ENCODE data around the gene ADAMTS4.

ADAMTS4 gene

GRCh38 chr1:161162806-161163205, 36.0 kb downstream of the ADAMTS4 start:
- peaks cover 0 to 48% (median 15%) of the 10 kb centered on the region in 3 donors for H3K36me3 ChIP-seq
- no peak for TF ChIP-seq CTCF (IDR thresholded peaks at IDR 0.05)
- intact Hi-C loops (cut with DNase I; ENCODE audit: low total_unique reads), result no loop called here
- no peak overlapping the region for H3K4me3 ChIP-seq
- H3K4me1 ChIP-seq, result peaks cover 0 to 51% (median 40%) of the 10 kb centered on the region in 4 donors
- H3K9me3 ChIP-seq, result no peaks in the 10 kb centered on the region
- peak in 1 of 2 donors; percentile 60 for DNase-seq
- no peak overlapping the region for H3K27ac ChIP-seq
- H3K27me3 ChIP-seq, result no peaks in the 10 kb centered on the region

GRCh38 chr1:161162052-161162451, 36.8 kb downstream of the ADAMTS4 start:
- Histone ChIP-seq H3K4me3 (no peak overlapping the region), H3K27me3 (no peaks in the 10 kb centered on the region), H3K36me3 (peaks cover 0 to 56% (median 17%) of the 10 kb centered on the region in 3 donors), H3K4me1 (peaks cover 0 to 47% (median 34%) of the 10 kb centered on the region in 4 donors), H3K27ac (no peak overlapping the region), H3K9me3 (no peaks in the 10 kb centered on the region)
- intact Hi-C loops (cut with DNase I; ENCODE audit: low total_unique reads), result no loop called here
- DNase-seq, result peak in 1 of 2 donors; percentile 45
- no peak for TF ChIP-seq CTCF (IDR thresholded peaks at IDR 0.05)

GRCh38 chr1:161161652-161162051, 37.2 kb downstream of the ADAMTS4 start:
- intact Hi-C loops (cut with DNase I; ENCODE audit: low total_unique reads), result no loop called here
- peaks cover 0 to 60% (median 21%) of the 10 kb centered on the region in 3 donors for H3K36me3 ChIP-seq
- H3K4me1 ChIP-seq, result peaks cover 0 to 43% (median 31%) of the 10 kb centered on the region in 4 donors
- H3K27ac ChIP-seq, result no peak overlapping the region
- no peak for TF ChIP-seq CTCF (IDR thresholded peaks at IDR 0.05)
- peak in 1 of 2 donors; percentile 45 for DNase-seq
- H3K4me3 ChIP-seq, result no peak overlapping the region
- H3K27me3 ChIP-seq, result no peaks in the 10 kb centered on the region
- H3K9me3 ChIP-seq, result no peaks in the 10 kb centered on the region

GRCh38 chr1:161160671-161161145, 38.1 kb downstream of the ADAMTS4 start:
- H3K4me3 ChIP-seq, result peak overlapping the region in 1 of 2 donors; percentile 83
- no peaks in the 10 kb centered on the region for H3K27me3 ChIP-seq
- H3K4me1 ChIP-seq, result peaks cover 0 to 41% (median 31%) of the 10 kb centered on the region in 4 donors
- no peaks in the 10 kb centered on the region for H3K9me3 ChIP-seq
- peak in 1 of 2 donors; percentile 63 for DNase-seq
- H3K27ac ChIP-seq, result peak overlapping the region in 1 of 2 donors; percentile 95
- TF ChIP-seq CTCF (IDR thresholded peaks at IDR 0.05), result no peak
- H3K36me3 ChIP-seq, result peaks cover 0 to 60% (median 22%) of the 10 kb centered on the region in 3 donors
- intact Hi-C loops (cut with DNase I; ENCODE audit: low total_unique reads), result no loop called here

GRCh38 chr1:161159913-161160243, 39.0 kb downstream of the ADAMTS4 start:
- intact Hi-C loops (cut with DNase I; ENCODE audit: low total_unique reads), result no loop called here
- no peak for DNase-seq

More at GRCh38 chr1:161159913-161160243, 39.0 kb downstream of the ADAMTS4 start:
- TF ChIP-seq CTCF (IDR thresholded peaks at IDR 0.05), result no peak
- H3K36me3 ChIP-seq, result peaks cover 0 to 58% (median 22%) of the 10 kb centered on the region in 3 donors
- H3K4me3 ChIP-seq, result peak overlapping the region; percentile 83 to 92
- peak overlapping the region; percentile 90 to 95 for H3K27ac ChIP-seq
- H3K4me1 ChIP-seq, result peaks cover 0 to 39% (median 29%) of the 10 kb centered on the region in 4 donors
- no peaks in the 10 kb centered on the region for H3K9me3 ChIP-seq
- H3K27me3 ChIP-seq, result no peaks in the 10 kb centered on the region

Data from tibial artery (tissue), 4 donors.